SH-SY5Y (cell line): ENCODE data around the gene KCNA2.

ENCODE experiments used
- GATA2 ChIP-seq: IDR thresholded peaks from 2 replicates; pipeline ENCODE4 v1.6.1; 2011; ENCODE audit warnings: mild to moderate bottlenecking, low read depth, low read length
- GATA3 ChIP-seq: IDR thresholded peaks from 2 replicates; pipeline ENCODE4 v1.6.1; 2011; ENCODE audit warnings: low read depth, mild to moderate bottlenecking, low read length, moderate library complexity

The KCNA2 gene

DNA sequence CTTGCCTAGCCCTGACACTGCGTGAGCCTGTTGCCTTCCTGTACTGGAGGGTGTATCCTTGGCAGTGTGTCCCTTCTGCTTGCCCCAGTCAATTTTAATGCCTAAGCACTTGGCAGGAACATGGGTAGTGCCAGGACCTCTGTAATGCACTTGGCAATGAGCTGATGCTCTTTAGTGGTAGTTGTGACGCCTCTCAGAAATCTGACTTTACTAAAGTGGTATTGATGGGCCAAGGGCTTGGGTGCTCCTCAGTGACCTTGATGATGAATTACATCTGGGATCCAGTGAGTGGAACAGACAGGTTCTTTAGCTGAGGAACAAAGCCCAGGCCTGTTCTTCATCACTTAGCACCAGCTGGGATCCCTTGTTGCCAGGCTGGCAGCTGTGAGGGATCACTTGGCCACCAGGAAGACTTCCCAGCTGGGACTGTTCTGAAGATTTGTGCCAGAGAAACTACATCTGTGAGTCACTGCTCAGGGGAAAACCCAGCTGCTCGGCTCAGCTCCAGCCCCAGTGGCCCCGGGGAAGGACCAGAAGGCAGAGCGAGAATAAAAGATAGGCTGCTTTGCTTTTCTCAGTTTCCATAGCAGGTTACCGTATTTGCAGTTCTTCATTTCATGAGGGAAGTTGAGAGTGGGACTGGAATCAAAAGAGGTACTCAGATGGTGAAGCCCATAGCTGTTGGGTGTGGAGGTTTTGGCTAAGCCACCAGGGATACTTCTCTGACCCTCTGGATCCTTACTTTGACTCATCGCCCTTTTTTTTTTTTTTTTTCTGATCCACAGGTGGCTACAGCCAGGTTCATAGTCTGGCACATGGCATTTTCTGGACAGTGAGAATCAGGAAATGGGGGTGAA is 28.5 kb upstream of the KCNA2 start:
- TF ChIP-seq GATA3, result no peak
- no peak for TF ChIP-seq GATA2

DNA sequence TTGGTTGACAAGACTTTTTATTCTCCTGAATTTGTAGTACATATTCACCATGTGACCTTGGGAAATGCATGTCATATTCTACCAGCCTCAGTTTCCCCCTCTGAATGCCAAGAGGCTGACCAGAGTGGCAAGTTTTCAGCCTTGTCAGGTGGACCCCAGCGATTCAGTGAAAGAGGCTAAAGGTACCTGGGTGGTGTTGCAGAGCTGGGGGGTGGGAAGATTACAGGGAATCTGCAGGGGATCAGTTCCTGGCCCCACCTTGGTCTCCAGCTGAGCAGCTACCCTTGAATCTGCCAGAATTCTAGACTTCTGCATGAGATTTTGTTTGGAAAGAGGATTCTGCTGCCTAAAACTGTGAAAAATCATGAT is 27.9 kb upstream of the KCNA2 start:
- TF ChIP-seq GATA3, result no peak
- no peak for TF ChIP-seq GATA2

GRCh38 chr1:110633646-110634030 is 27.5 kb upstream of the KCNA2 start:
- TF ChIP-seq GATA3 (no peak), GATA2 (no peak)

DNA sequence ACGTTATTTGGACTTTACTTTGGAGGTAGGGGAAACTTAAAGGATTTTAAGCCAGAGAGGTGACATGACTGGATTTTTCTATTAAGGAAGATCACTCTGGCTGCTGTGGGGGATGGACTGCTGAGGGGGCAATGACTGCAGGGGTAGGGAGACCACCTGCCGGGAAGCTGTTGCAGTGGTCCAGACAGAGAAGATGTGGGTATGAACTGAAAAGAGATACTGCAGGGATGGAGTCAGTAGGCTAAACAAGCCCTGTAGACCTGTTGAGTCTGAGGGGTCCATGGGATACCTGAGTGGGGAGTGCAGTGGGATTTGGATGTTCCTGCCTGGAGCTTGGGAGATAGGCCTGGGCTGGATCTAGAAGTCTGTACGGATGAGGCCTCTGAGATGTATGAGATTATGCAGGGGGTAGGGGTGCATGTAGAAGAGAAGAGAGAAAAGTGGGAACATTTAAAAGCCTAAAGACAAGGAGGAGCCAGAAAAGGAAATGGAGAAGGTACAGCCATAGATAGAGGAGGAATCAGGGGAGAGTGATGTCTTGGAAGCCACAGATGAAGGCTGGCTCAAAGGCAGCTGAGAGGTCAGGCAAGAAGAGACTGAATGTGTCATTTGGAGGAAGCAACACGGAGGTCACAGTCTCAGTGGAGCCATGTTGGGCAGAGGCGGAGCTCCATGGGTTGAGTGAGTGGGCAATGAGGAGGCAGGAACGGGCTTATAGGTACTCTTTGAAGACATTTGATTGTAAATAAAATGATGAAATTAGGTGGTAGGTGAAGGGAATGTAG is 25.9 kb upstream of the KCNA2 start:
- TF ChIP-seq GATA2 (no peak), GATA3 (no peak)

GRCh38 chr1:110630839-110631663 is 24.9 kb upstream of the KCNA2 start:
- TF ChIP-seq GATA3, result no peak
- TF ChIP-seq GATA2, result no peak

- TF ChIP-seq GATA3, result no peak
Observed at GRCh38 chr1:110628323-110629105, 22.4 kb upstream of the KCNA2 start.

- TF ChIP-seq GATA3 (no peak), GATA2 (no peak)
Observed at GRCh38 chr1:110627764-110628163, 21.6 kb upstream of the KCNA2 start.

- no peak for TF ChIP-seq GATA3
- TF ChIP-seq GATA2, result no peak
Observed at GRCh38 chr1:110626889-110627288, 20.7 kb upstream of the KCNA2 start.

- TF ChIP-seq GATA3 (no peak), GATA2 (no peak)
Observed at GRCh38 chr1:110620686-110621085, 14.5 kb upstream of the KCNA2 start.

GRCh38 chr1:110620250-110620615 is 14.1 kb upstream of the KCNA2 start:
- no peak for TF ChIP-seq GATA3

GRCh38 chr1:110619412-110620249 is 13.5 kb upstream of the KCNA2 start:
- no peak for TF ChIP-seq GATA3
- no peak for TF ChIP-seq GATA2

DNA sequence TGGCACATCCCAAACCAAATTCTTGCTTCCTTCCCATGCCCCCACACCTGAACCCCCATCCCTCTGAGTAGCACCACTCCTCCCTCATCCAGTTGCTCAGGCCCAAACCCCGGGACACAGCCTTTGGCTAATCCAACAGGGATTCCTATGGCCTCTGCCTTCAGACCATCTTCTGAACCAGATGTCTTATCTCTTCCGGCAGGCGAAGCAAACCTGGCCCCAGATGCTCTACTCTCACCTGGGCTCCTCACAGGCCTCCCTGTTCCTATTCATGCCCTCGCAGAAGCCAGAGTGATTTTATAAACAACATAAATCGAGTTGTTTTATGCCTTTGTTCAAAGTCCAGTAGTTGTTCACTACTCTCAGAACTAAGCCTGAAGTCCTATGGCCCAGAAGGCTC is 12.5 kb upstream of the KCNA2 start:
- no peak for TF ChIP-seq GATA3
- TF ChIP-seq GATA2, result no peak

DNA sequence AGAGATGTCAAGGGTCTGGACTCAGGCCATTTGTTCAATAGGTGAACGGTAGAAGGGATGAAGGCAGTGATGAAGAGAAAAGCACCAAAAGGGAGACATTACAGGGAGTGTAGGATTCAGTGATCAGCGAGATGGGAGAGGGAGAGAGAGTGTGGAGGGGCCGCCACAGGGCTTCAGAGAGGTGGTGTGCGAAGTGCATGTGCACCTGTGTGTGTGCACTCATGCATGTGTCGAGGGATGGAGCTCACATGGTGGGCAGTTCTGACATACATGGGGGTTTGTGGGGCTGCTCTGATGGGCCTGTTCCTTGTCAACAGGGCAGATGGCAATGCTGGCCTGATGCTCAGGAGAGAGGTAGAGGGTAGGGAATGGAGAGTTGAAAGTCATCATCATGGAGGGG is 11.4 kb upstream of the KCNA2 start:
- TF ChIP-seq GATA2 (no peak), GATA3 (no peak)
